ENCODE data around the gene PSMD9.

GRCh38 chr12:121964813-121965643 is 76.4 kb downstream of the PSMD9 start:
- TF ChIP-seq, protein P1, sequence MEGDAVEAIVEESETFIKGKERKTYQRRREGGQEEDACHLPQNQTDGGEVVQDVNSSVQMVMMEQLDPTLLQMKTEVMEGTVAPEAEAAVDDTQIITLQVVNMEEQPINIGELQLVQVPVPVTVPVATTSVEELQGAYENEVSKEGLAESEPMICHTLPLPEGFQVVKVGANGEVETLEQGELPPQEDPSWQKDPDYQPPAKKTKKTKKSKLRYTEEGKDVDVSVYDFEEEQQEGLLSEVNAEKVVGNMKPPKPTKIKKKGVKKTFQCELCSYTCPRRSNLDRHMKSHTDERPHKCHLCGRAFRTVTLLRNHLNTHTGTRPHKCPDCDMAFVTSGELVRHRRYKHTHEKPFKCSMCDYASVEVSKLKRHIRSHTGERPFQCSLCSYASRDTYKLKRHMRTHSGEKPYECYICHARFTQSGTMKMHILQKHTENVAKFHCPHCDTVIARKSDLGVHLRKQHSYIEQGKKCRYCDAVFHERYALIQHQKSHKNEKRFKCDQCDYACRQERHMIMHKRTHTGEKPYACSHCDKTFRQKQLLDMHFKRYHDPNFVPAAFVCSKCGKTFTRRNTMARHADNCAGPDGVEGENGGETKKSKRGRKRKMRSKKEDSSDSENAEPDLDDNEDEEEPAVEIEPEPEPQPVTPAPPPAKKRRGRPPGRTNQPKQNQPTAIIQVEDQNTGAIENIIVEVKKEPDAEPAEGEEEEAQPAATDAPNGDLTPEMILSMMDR (conservative IDR thresholded peaks at IDR 0.05; ENCODE audit: low read depth, low read length) = no peak
- TF ChIP-seq EZH2 (IDR thresholded peaks at IDR 0.05; ENCODE audit: low read length, unreplicated experiment) = no peak
